GM19328 (cell line): ENCODE measurements around the gene DIPK1A.
"Not testable (repeated sequence)": the region's sequence is repeated elsewhere in the genome, so short reads cannot be mapped to it uniquely, and the experiment has no call there.

Experiments
- ATAC-seq: cut with Tn5 transposase; IDR thresholded peaks from one replicate; pipeline ENCODE4 v1.9.1; 2021; ENCODE audit warnings: mild to moderate bottlenecking, moderate library complexity; ENCODE audit not compliant: unreplicated experiment

Gene DIPK1A

DNA sequence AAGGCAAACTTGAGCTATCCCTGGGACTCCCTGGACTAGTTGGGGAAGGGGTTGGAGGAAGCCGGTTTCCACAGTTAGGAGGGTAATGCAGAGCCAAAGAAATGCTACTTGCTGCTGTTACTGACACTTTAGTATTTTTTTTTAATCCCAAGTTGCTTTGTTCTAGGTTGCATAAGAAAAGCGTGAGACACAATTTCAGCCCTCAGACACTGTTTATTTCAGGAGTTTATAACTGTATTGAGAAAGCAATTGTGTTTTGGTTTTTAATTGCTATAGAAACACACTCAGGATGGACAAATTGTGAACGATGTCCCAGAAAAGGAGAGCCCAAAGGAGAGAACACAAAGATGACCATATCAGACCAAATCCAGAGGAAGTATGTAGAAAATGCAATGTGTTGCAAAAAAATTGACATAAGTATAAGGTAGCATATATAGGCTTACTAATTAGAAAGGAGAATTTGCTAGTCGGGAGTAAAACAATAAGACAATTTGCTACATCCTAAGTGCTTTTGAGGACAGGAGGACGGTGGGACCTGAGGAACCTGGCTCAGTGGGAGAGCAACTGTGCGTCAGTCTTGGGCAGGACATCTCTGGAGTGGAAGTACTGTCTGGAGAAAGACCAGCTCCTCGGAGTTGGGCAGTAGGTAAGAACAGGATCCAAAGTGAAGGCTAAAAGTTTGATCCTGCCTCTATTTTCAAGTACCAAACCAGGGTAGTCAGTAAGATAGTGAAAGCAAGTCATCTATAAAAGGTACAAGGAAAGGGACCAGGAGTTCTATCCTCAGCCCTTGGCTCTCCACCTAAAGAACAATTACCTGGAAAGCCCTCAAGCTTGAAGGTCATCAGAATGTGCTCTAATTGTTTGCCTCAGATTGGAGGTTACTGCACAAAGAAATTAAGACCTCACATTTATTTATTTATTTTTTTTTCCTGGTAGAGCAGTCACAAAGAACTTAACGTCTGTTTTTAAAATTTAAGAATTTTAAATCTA lies 39.9 kb downstream of the DIPK1A start:
- ATAC-seq, result no peak

- ATAC-seq, result no peak
These were observed 44.4 kb downstream of the DIPK1A start for GRCh38 chr1:92916899-92917298.

- no peak for ATAC-seq
These were observed 45.7 kb downstream of the DIPK1A start for GRCh38 chr1:92915547-92915946.

GRCh38 chr1:92913093-92913819 lies 48.0 kb downstream of the DIPK1A start:
- no peak for ATAC-seq

DNA sequence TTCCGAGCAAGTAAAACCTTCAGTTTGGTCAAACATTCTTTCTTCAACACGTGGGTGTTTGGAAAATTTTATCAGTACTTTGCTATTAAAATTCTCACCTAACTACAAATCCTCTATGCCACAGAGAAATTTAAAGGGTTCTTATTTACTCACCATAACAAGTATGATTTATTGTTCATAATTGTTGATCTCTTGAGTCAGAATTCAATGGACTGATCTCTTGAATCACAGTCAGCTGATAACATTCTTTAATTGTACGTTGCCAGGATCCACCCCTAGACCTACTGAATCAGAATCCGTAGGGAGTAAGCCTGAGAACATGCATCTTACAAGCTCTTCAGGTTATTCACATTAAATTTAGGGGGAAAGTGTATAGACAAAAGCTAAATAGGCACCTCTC lies 51.2 kb downstream of the DIPK1A start:
- ATAC-seq, result no peak

GRCh38 chr1:92909321-92909720 lies 51.9 kb downstream of the DIPK1A start:
- no peak for ATAC-seq

GRCh38 chr1:92907949-92908684 lies 53.1 kb downstream of the DIPK1A start:
- ATAC-seq, result no peak

DNA sequence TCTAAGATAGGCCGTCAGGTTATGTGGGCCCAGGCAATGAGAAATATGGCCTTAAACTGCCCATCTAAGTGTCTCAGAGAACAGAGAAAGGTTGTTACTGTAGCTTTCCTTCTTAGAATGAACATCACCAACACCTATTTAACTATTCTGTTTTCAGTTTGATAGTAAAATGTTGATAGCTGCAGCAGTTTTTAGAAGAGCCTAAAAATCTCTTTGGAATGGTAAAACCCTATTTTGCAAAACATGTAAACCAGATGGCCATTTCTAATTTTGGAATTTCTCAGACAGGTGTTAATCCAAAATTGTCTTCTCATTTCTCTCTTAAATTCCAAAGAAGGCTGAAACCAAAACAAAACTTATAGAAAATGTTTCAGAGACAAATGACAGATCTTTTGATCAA lies 57.5 kb downstream of the DIPK1A start:
- ATAC-seq, result no peak

DNA sequence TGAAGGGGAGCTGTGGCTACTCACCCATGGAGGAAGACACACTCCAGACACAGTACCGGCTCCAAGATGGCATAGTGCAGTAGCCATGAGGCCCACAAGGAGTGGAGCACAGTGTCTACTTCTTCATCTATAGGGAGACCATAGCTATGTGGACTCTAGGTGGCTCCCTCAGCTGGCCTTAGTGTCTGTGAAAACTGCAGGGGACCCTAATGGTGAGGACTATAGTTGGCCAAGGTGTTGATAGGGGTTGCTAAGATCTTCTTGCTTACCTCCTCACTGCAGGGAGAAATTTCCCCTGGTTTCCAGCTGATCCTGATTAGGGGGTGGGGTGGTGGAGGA lies 58.9 kb downstream of the DIPK1A start:
- no peak for ATAC-seq

GRCh38 chr1:92901699-92902405 lies 59.4 kb downstream of the DIPK1A start:
- ATAC-seq, result no peak

GRCh38 chr1:92901126-92901525 lies 60.1 kb downstream of the DIPK1A start:
- no peak for ATAC-seq

DNA sequence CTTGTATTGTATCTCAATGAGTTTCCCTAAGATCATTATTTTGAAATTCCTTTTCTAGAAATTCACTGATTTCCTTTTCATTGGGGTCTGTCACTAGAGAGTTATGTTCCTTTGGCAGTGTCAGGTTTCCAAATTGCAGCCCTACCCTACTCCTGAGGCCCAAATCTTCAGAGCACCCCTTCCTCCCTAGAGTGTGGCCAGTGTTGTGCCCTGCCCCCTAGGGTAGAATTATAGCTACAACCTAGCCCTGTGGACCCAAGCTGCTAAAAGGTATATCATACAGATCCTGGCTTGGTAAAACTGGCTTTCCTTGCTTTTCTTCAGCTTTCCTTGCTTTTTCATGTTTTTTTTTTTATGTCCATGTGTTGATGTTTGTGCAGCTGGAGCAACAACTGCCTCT lies 60.7 kb downstream of the DIPK1A start:
- ATAC-seq, result no peak

DNA sequence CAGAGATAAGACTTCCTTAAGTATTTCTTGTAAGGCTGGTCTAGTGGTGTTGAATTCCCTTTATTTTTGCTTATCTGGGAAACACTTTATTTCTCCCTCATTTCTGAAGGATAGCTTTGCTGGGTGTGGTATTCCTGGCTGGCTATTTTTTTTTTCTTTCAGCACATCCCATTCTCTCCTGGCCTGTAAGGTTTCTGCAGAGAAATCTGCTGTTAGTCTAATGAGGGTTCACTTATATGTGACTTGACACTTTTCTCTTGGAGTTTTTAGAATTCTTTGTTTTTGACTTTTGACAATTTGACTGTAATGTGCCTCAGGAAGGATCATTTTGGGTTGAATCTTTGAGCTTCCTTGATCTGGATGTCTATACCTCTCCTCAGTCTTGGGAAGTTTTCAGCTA lies 61.5 kb downstream of the DIPK1A start:
- no peak for ATAC-seq

DNA sequence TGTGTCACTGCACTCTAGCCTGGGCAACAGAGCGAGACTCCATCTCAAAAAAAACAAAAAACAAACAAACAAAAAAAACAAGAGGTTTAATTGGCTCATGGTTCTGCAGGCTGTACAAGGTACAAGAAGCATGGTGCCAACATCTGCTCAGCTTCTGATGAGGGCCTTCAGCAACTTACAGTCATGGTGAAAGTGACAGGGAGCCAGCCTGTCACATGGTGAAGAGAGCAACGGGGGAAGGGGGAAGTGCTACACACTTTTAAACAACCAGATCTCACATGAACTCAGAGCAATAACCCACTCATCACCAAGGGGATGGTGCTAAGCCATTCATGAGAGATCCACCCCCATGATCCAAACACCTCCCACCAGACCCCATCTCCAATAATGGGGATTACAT lies 63.2 kb downstream of the DIPK1A start:
- not testable (repeated sequence) for ATAC-seq

DNA sequence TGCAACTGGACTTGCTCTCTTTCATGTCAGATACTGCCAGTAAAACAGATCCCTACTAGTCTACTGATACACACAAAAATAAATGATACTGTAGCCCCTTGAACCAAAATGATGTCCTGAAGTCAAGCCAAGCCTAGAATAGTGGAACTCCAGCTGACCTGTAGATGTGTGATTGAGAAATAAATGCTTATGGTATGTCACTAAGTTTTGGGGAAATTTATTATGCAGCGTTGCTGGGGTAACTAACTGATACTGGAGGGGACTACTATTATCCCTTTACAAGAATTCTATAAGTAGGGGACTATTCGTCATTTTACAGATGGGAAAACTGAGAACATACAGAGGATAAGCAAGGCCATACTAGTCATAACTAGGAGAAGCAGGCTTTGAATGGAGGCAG lies 73.8 kb downstream of the DIPK1A start:
- ATAC-seq, result no peak

DNA sequence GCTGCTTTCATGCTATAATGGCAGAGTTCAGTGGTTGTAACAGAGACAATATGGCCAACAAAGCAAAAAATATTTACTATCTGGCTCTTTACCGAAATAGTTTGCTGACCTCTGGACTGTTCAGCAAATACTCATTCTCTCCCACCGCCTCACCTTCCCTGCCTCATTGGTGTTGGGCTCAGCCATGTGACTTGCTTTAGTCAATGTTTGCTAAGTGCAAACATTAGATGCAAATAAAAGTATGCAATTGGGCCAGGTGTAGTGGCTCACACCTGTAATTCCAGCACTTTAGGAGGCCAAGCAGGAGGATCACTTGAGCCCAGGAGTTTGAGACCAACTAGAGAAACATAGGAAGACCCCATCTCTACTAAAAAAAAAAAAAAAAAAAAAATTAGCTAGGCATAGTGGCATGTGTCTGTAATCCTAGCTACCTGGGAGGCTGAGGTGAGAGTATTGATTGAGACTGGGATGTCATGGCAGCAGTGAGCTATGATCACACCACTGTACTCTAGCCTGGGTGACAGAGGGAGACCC lies 74.3 kb downstream of the DIPK1A start:
- ATAC-seq, result no peak

DNA sequence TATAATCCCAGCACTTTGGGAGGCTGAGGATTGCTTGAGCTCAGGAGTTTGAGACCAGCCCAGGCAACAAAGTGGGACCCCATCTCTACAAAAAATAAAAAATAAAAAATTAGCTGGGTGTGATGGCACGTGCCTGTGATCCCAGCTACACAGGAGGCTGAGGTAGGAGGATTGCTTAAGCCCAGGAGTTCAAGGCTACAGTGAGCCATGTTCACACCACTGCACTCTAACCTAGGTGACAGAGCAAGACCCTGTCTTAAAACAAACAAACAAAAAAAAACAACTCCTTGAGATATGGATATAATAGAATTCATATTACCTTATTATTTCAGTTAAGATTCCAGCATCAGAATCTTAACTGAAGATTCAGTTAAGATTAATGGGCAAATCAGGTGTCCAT lies 77.1 kb downstream of the DIPK1A start:
- ATAC-seq, result no peak

GRCh38 chr1:92883297-92883696 lies 78.0 kb downstream of the DIPK1A start:
- no peak for ATAC-seq

DNA sequence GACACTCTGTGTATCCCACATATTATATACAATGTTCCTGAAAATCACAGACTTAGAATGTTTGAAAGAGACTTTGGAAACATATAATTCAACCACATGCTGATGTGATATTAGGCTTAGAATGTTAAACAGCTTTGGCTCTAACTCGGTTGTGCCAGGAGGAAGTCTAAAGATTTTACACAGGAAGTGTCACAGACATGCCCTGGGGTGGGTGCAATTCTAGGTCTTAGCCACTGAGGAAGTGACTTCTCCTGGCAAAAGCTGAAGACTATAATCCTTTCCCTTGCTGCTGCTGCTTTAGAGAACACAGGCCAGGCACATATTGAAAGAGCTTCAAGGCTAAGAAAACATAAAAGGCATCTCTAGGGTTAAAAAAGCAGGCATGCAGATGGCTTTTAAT lies 78.4 kb downstream of the DIPK1A start:
- no peak for ATAC-seq

DNA sequence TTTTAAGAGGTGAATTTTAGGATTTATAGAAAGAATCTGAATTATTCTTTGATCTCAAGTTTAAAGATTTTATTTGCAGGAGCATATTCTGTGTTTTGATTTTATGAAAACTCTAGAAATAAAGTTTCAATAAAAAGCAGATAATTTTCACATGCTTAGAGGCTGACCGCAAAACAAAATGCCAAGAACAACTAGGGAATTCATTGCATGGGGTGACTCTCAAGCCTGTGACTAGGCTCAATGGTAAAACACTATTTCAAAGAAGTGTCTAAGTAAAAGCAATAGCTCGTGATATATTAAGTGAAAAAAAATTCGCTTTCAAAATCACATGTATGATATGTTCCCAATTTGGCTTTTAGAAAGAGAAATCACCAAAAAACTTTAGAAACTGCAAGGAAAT lies 79.9 kb downstream of the DIPK1A start:
- no peak for ATAC-seq
